IMR-90 (cell line): ENCODE data around the gene SOX8. TPM values are rescaled to one million over a fixed set of nuclear protein-coding genes. Genes with fewer than 3 reads are reported as not detected.

Experiments
- ATAC-seq: fragments of 200-7000 bp; cut with Tn5 transposase; 2 replicates; pipeline ENCODE4 v1.9.1; 2020; ENCODE audit warnings: low read depth, mild to moderate bottlenecking, moderate library complexity
- BruUV-seq: library from RNA; stranded (reverse); fragments of 400-500 nt; replicated peaks from 2 replicates; lab custom pipeline; 2021; lab: Mats Ljungman, UMichigan
- CTCF ChIA-PET: fragments of 300-600 bp; formaldehyde crosslinking; extraction: SDS; loops from one replicate; lab custom pipeline; 2021; ENCODE audit warnings: antibody characterized with exemption; lab: Yijun Ruan, JAX
- POLR2A ChIA-PET: fragments of 300-600 bp; sonication (Branson Sonifier 250); formaldehyde crosslinking; loops from one replicate; lab custom pipeline; 2022; ENCODE audit warnings: antibody characterized with exemption; ENCODE audit not compliant: unreplicated experiment; lab: Charles Lee
- DNase-seq: peaks from one replicate; pipeline ENCODE4 v3.0.0; 2013
- H2AFZ ChIP-seq: replicated peaks from 2 replicates; pipeline ENCODE3; 2013; ENCODE audit warnings: low read length, mild to moderate bottlenecking; ENCODE audit not compliant: poor library complexity
- H2AK5ac ChIP-seq: 2 replicates; pipeline ENCODE4 v1.6.1; 2013; ENCODE audit warnings: low read depth, low read length, inconsistent platforms
- H2AK9ac ChIP-seq: replicated peaks from 2 replicates; pipeline ENCODE3; 2013; ENCODE audit warnings: mild to moderate bottlenecking, low read depth, low read length, moderate library complexity; ENCODE audit not compliant: poor library complexity
- H2BK120ac ChIP-seq: 2 replicates; pipeline ENCODE4 v1.6.1; 2013; ENCODE audit warnings: low read depth, low read length, inconsistent platforms
- H2BK15ac ChIP-seq: 3 replicates; pipeline ENCODE4 v1.6.1; 2013; ENCODE audit warnings: low read depth, low read length, inconsistent platforms
- H2BK20ac ChIP-seq: 2 replicates; pipeline ENCODE4 v1.6.1; 2013; ENCODE audit warnings: low read depth, mild to moderate bottlenecking, inconsistent platforms, low read length, moderate library complexity
- H2BK5ac ChIP-seq: 2 replicates; pipeline ENCODE4 v1.6.1; 2013; ENCODE audit warnings: mild to moderate bottlenecking, low read depth, low read length, inconsistent platforms; ENCODE audit not compliant: poor library complexity, severe bottlenecking
- H3K14ac ChIP-seq: replicated peaks from 2 replicates; pipeline ENCODE4 v1.6.1; 2013; ENCODE audit warnings: low read depth, low read length, inconsistent platforms
- H3K18ac ChIP-seq: 2 replicates; pipeline ENCODE4 v1.6.1; 2013; ENCODE audit warnings: low read depth, low read length, control low read depth
- H3K23ac ChIP-seq: 2 replicates; pipeline ENCODE4 v1.6.1; 2013; ENCODE audit warnings: low read depth, low read length, inconsistent platforms
- H3K27ac ChIP-seq: 2 replicates; pipeline ENCODE4 v1.5.1; 2013; ENCODE audit warnings: mild to moderate bottlenecking, control low read depth, low read length; ENCODE audit not compliant: insufficient read depth
- H3K27me3 ChIP-seq: 2 replicates; pipeline ENCODE4 v1.6.1; 2013; ENCODE audit warnings: low read length; ENCODE audit not compliant: control insufficient read depth, insufficient read depth
- H3K36me3 ChIP-seq: 2 replicates; pipeline ENCODE4 v1.6.1; 2013; ENCODE audit warnings: low read length, mixed read lengths; ENCODE audit not compliant: control insufficient read depth, insufficient read depth
- H3K4ac ChIP-seq: 2 replicates; pipeline ENCODE4 v1.6.1; 2013; ENCODE audit warnings: low read depth, low read length, inconsistent platforms
- H3K4me1 ChIP-seq: 2 replicates; pipeline ENCODE4 v1.6.1; 2013; ENCODE audit warnings: low read length, mixed read lengths; ENCODE audit not compliant: control insufficient read depth, insufficient read depth
- H3K4me2 ChIP-seq: 2 replicates; pipeline ENCODE4 v1.6.1; 2013; ENCODE audit warnings: low read depth, mild to moderate bottlenecking, control low read depth, low read length, moderate library complexity
- H3K4me3 ChIP-seq: 2 replicates; pipeline ENCODE4 v1.5.1; 2013; ENCODE audit warnings: low read depth, mild to moderate bottlenecking, control low read depth, low read length, moderate library complexity; ENCODE audit not compliant: insufficient read depth
- H3K56ac ChIP-seq: 2 replicates; pipeline ENCODE4 v1.6.1; 2013; ENCODE audit warnings: low read length, inconsistent platforms; ENCODE audit not compliant: insufficient read depth; ENCODE audit errors: extremely low read depth
- H3K79me1 ChIP-seq, 2 experiments: 2 replicates each; pipeline ENCODE4 v1.6.1; 2013; ENCODE audit warnings: low read length in 2 of 2, inconsistent platforms in 1 of 2, low read depth in 1 of 2
- H3K9ac ChIP-seq: 2 replicates; pipeline ENCODE4 v1.6.1; 2013; ENCODE audit warnings: low read depth, low read length, control low read depth
- H3K9me1 ChIP-seq: 2 replicates; pipeline ENCODE4 v1.6.1; 2013; ENCODE audit warnings: low read length, inconsistent platforms; ENCODE audit not compliant: insufficient read depth
- H3K9me3 ChIP-seq: 2 replicates; pipeline ENCODE4 v1.6.1; 2013; ENCODE audit warnings: low read length; ENCODE audit not compliant: control insufficient read depth, insufficient read depth
- H4K20me1 ChIP-seq: 2 replicates; pipeline ENCODE4 v1.6.1; 2013; ENCODE audit warnings: low read length, inconsistent platforms; ENCODE audit not compliant: insufficient read depth
- H4K5ac ChIP-seq: 2 replicates; pipeline ENCODE4 v1.6.1; 2013; ENCODE audit warnings: mild to moderate bottlenecking, low read depth, low read length, control low read depth
- H4K8ac ChIP-seq, 2 experiments: 2 replicates each; pipeline ENCODE4 v1.6.1; 2013; ENCODE audit warnings: low read depth in 2 of 2, low read length in 2 of 2, control low read depth in 1 of 2, inconsistent platforms in 1 of 2
- H4K91ac ChIP-seq: 2 replicates; pipeline ENCODE4 v1.6.1; 2013; ENCODE audit warnings: low read depth, low read length, inconsistent platforms; ENCODE audit not compliant: insufficient read depth
- BHLHE40 ChIP-seq: fragments of 150-350 bp; IDR thresholded peaks from 2 replicates; pipeline ENCODE4 v1.6.1; 2016; ENCODE audit warnings: mild to moderate bottlenecking, low read depth, low read length
- CEBPB ChIP-seq: IDR thresholded peaks from 2 replicates; pipeline ENCODE4 v1.6.1; 2012; ENCODE audit warnings: low read depth, low read length, improper control_type of control experiment
- CHD1 ChIP-seq: IDR thresholded peaks from 2 replicates; pipeline ENCODE4 v1.6.1; 2012; ENCODE audit warnings: low read depth, low read length, improper control_type of control experiment
- MAZ ChIP-seq: IDR thresholded peaks from 2 replicates; pipeline ENCODE4 v1.6.1; 2012; ENCODE audit warnings: low read depth, mild to moderate bottlenecking, low read length, improper control_type of control experiment, moderate library complexity, borderline replicate concordance
- MXI1 ChIP-seq: IDR thresholded peaks from 2 replicates; pipeline ENCODE4 v1.6.1; 2012; ENCODE audit warnings: low read depth, mild to moderate bottlenecking, low read length, moderate library complexity, borderline replicate concordance
- RFX5 ChIP-seq: IDR thresholded peaks from 2 replicates; pipeline ENCODE4 v1.8.0; 2012; ENCODE audit warnings: low read depth, mild to moderate bottlenecking, low read length, moderate library complexity
- SMC3 ChIP-seq: fragments of 150-350 bp; IDR thresholded peaks from 2 replicates; pipeline ENCODE4 v1.6.1; 2016; ENCODE audit warnings: low read depth, mild to moderate bottlenecking, antibody characterized with exemption, low read length, moderate library complexity
- WGBS, 2 experiments: methylation state at CpG; one replicate each; pipeline versions ENCODE4 v1.1.5 to v1.1.7; 2013; ENCODE audit warnings: missing lambda C conversion rate in 2 of 2; ENCODE audit not compliant: insufficient read length in 1 of 2; ENCODE audit errors: extremely low coverage in 2 of 2; 5-methylcytosine and 5-hydroxymethylcytosine counted together
- dilution Hi-C: fragments of 300-500 bp; cut with HindIII; formaldehyde crosslinking; loops from one replicate; pipeline ENCODE4 v1.14.3; 2018; ENCODE audit warnings: low sequenced_read_pairs; ENCODE audit not compliant: unreplicated experiment
- in situ Hi-C: fragments of 300-500 bp; cut with MboI; formaldehyde crosslinking; loops from 3 replicates; pipeline ENCODE4 v1.14.3; 2019; ENCODE audit warnings: low sequenced_read_pairs, inconsistent platforms, mixed read lengths
- intact Hi-C: fragments of 100-400 bp; cut with micrococcal nuclease; formaldehyde crosslinking; loops from 2 replicates; pipeline ENCODE4 v1.10.0; 2022
- polyA plus RNA-seq, 3 experiments: library from polyadenylated mRNA; depleted of rRNA; stranded (reverse); fragments of >200 nt; gene quantifications; 2 replicates each; pipeline ENCODE4 v1.2.3, GENCODE V29; 2012; ENCODE audit warnings: low replicate concordance in 1 of 3
- total RNA-seq: library from RNA; depleted of rRNA; stranded (reverse); fragments of >200 nt; gene quantifications from 2 replicates; pipeline ENCODE4 v1.2.3, GENCODE V29; 2012
- TF ChIP-seq, protein P1 (sequence below): fragments of 150-350 bp; IDR thresholded peaks from 2 replicates; pipeline ENCODE4 v1.6.1; 2016; ENCODE audit warnings: low read depth, mild to moderate bottlenecking, low read length, moderate library complexity, borderline replicate concordance
- TF ChIP-seq, protein P2 (sequence below): conservative IDR thresholded peaks from 2 replicates; pipeline ENCODE4 v1.5.1; 2012; ENCODE audit warnings: mild to moderate bottlenecking, low read depth, low read length, improper control_type of control experiment
- TF ChIP-seq, protein P3 (sequence below): fragments of 150-350 bp; IDR thresholded peaks from 2 replicates; pipeline ENCODE4 v1.6.1; 2017; ENCODE audit warnings: mild to moderate bottlenecking, antibody characterized with exemption, low read length, low read depth

SOX8 gene
- total and polyA plus RNA-seq, 2 of the 4 experiments (the other 2 are of a cell fraction): under 0.01 to 0.26 TPM

DNA sequence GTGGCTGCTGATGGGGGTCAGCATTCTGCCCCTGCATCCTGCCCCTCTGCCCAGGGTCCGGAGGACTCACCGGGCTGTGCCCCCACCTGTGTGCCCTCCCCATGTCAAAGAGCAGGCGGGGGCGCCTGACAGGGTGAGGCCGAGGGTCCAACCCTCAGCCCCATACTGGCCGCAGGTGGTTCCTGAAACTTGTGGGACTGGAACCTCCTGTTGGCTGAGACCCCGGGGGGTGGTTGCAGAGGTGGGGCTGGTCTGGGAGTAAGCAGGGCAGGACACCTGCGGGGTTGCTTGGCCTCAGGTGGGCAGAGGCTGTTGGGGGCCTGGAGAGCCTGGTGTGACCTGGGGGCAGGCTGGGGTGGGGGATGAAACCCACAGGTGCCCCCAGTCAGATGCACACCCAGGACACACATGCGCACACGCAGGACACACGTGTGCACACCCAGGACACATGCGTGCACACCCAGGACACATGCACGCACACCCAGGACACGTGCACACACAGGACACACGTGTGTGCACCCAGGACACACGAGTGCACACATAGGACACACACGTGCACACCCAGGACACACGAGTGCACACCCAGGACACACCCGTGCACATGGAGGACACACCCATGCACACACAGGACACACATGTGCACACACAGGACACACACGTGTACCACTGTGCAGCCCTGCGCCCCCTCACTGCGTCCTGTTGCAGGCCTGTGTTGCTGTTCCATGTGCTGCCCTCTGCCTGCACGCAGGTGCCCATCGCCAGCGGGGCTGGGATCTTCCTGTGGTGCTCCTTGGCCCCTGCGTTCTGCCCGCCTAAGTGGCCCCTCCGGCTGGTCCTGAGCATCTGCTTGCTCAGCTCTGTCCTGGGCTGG, 31.4 kb downstream of the SOX8 start (continued):
- TF ChIP-seq, protein P1, sequence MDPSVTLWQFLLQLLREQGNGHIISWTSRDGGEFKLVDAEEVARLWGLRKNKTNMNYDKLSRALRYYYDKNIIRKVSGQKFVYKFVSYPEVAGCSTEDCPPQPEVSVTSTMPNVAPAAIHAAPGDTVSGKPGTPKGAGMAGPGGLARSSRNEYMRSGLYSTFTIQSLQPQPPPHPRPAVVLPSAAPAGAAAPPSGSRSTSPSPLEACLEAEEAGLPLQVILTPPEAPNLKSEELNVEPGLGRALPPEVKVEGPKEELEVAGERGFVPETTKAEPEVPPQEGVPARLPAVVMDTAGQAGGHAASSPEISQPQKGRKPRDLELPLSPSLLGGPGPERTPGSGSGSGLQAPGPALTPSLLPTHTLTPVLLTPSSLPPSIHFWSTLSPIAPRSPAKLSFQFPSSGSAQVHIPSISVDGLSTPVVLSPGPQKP: no peak

DNA sequence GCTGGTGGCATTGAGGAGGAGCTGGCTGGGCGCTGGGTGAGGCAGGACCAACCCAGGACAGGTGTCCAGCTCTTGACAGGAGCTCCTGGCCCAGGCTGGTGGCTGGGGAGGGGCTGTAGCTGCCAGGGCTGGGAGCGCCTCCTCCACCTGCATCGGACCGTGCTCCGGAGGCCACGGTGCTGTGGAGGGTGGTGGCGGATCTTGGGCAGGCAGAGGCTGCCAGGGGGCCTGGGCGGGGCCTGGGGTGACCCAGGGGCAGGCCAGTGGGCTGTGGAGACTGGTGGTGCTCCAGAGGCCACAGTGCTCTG, 32.0 kb downstream of the SOX8 start:
- ChIA-PET POLR2A (no interaction called here), CTCF (no interaction called here)
- in situ Hi-C loops: no loop called here
- Histone ChIP-seq H3K9me3 (no peaks in the 10 kb centered on the region), H2BK20ac (no peak overlapping the region), H2BK15ac (no peak overlapping the region), H3K36me3 (no peaks in the 10 kb centered on the region), H4K8ac (no peak overlapping the region), H3K27me3 (peaks cover 43% of the 10 kb centered on the region; the same call in 1 of the 2 replicates), H2BK5ac (no peak overlapping the region), H3K23ac (no peak overlapping the region), H3K18ac (no peak overlapping the region), H3K27ac (no peak overlapping the region), H4K91ac (no peak overlapping the region), H3K14ac (no peak overlapping the region), H4K5ac (no peak overlapping the region), H2AFZ (no peak overlapping the region), H3K9me1 (no peaks in the 10 kb centered on the region), H3K56ac (no peak overlapping the region), H3K4me3 (no peak overlapping the region), H3K4ac (no peak overlapping the region), H3K4me2 (no peak overlapping the region), H3K4me1 (no peaks in the 10 kb centered on the region), H4K20me1 (no peaks in the 10 kb centered on the region), H3K9ac (no peak overlapping the region), H2BK120ac (no peak overlapping the region), H2AK5ac (no peak overlapping the region), H2AK9ac (peak overlapping the region; percentile 61), H3K79me1 (no peaks in the 10 kb centered on the region)
- 40% methylated on average over 1 of the region's 8 CpGs; no CpG with 5 or more reads in 1 of the 2 experiments for WGBS, 2 experiments
- dilution Hi-C loops: no loop called here
- DNase-seq (no peak), ATAC-seq (no peak)
- intact Hi-C loops: no loop called here
- BruUV-seq: no TSS peak
- TF ChIP-seq SMC3 (no peak), MAZ (no peak), CEBPB (no peak), BHLHE40 (no peak), RFX5 (no peak), CHD1 (no peak), MXI1 (no peak)
- TF ChIP-seq, protein P2, sequence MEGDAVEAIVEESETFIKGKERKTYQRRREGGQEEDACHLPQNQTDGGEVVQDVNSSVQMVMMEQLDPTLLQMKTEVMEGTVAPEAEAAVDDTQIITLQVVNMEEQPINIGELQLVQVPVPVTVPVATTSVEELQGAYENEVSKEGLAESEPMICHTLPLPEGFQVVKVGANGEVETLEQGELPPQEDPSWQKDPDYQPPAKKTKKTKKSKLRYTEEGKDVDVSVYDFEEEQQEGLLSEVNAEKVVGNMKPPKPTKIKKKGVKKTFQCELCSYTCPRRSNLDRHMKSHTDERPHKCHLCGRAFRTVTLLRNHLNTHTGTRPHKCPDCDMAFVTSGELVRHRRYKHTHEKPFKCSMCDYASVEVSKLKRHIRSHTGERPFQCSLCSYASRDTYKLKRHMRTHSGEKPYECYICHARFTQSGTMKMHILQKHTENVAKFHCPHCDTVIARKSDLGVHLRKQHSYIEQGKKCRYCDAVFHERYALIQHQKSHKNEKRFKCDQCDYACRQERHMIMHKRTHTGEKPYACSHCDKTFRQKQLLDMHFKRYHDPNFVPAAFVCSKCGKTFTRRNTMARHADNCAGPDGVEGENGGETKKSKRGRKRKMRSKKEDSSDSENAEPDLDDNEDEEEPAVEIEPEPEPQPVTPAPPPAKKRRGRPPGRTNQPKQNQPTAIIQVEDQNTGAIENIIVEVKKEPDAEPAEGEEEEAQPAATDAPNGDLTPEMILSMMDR: no peak
- TF ChIP-seq, protein P3, sequence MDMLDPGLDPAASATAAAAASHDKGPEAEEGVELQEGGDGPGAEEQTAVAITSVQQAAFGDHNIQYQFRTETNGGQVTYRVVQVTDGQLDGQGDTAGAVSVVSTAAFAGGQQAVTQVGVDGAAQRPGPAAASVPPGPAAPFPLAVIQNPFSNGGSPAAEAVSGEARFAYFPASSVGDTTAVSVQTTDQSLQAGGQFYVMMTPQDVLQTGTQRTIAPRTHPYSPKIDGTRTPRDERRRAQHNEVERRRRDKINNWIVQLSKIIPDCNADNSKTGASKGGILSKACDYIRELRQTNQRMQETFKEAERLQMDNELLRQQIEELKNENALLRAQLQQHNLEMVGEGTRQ: no peak
- TF ChIP-seq, protein P1: no peak
